KMS-11 (cell line): Measurements from ENCODE around the gene MYL4.
A peak's percentile ranks its signal among the peaks of the same experiment; 100 is the strongest.

Source experiments
- H2AFZ ChIP-seq: fragments of 200-600 bp; sonication (generic); 2 replicates; pipeline ENCODE4 v1.6.1; 2016; ENCODE audit warnings: antibody characterized with exemption, mixed run types, low read depth
- H3K27ac ChIP-seq: fragments of 200-600 bp; sonication (generic); 2 replicates; pipeline ENCODE4 v1.6.1; 2016; ENCODE audit warnings: mild to moderate bottlenecking, mixed run types
- H3K27me3 ChIP-seq: fragments of 200-600 bp; sonication (generic); 2 replicates; pipeline ENCODE4 v1.6.1; 2017; ENCODE audit warnings: mild to moderate bottlenecking, low read depth, mixed run types, moderate library complexity; ENCODE audit not compliant: insufficient read depth
- H3K36me3 ChIP-seq: fragments of 200-600 bp; sonication (generic); 2 replicates; pipeline ENCODE4 v1.6.1; 2017; ENCODE audit warnings: mild to moderate bottlenecking, mixed run types; ENCODE audit not compliant: insufficient read depth
- H3K4me1 ChIP-seq: fragments of 200-600 bp; sonication (generic); 2 replicates; pipeline ENCODE4 v1.6.1; 2016; ENCODE audit warnings: mild to moderate bottlenecking, low read depth, mixed run types; ENCODE audit not compliant: poor library complexity, severe bottlenecking
- H3K4me2 ChIP-seq: fragments of 200-600 bp; sonication (generic); 2 replicates; pipeline ENCODE4 v1.7.0; 2016; ENCODE audit warnings: mild to moderate bottlenecking, mixed run types
- H3K4me3 ChIP-seq: fragments of 200-600 bp; sonication (generic); IDR thresholded peaks from 2 replicates; pipeline ENCODE4 v1.6.1; 2017; ENCODE audit warnings: low read depth, low read length, mixed read lengths; ENCODE audit not compliant: insufficient read depth
- H3K79me2 ChIP-seq: fragments of 200-600 bp; sonication (generic); 2 replicates; pipeline ENCODE4 v1.6.1; 2016; ENCODE audit warnings: low read depth, mixed run types; ENCODE audit not compliant: insufficient read depth
- H3K9ac ChIP-seq: fragments of 200-600 bp; sonication (generic); 2 replicates; pipeline ENCODE4 v1.6.1; 2016; ENCODE audit warnings: mild to moderate bottlenecking, mixed run types
- H4K20me1 ChIP-seq: fragments of 200-600 bp; sonication (generic); 2 replicates; pipeline ENCODE4 v1.6.1; 2016; ENCODE audit warnings: mild to moderate bottlenecking, mixed run types; ENCODE audit not compliant: insufficient read depth
- CTCF ChIP-seq: fragments of 200-600 bp; sonication (generic); conservative IDR thresholded peaks from 2 replicates; pipeline ENCODE4 v1.6.1; 2017; ENCODE audit warnings: low read depth, mild to moderate bottlenecking, antibody characterized with exemption, low read length, moderate library complexity, mixed read lengths

Gene MYL4

GRCh38 chr17:47200325-47200664, 8.9 kb upstream of the MYL4 start:
- Histone ChIP-seq H3K36me3 (no peaks in the 10 kb centered on the region), H3K4me1 (peaks cover 46% of the 10 kb centered on the region), H3K27me3 (no peaks in the 10 kb centered on the region), H3K27ac (no peak overlapping the region), H4K20me1 (no peaks in the 10 kb centered on the region), H3K9ac (no peak overlapping the region), H3K4me2 (no peak overlapping the region), H2AFZ (no peak overlapping the region), H3K4me3 (no peak overlapping the region), H3K79me2 (no peaks in the 10 kb centered on the region)
- TF ChIP-seq CTCF: no peak

GRCh38 chr17:47201166-47201565, 8.0 kb upstream of the MYL4 start:
- TF ChIP-seq CTCF: no peak
- no peak overlapping the region for H3K9ac ChIP-seq
- peaks cover 52% of the 10 kb centered on the region for H3K4me1 ChIP-seq
- no peaks in the 10 kb centered on the region for H3K79me2 ChIP-seq
- no peaks in the 10 kb centered on the region for H3K36me3 ChIP-seq
- H2AFZ ChIP-seq: no peak overlapping the region
- no peak overlapping the region for H3K4me3 ChIP-seq
- no peaks in the 10 kb centered on the region for H3K27me3 ChIP-seq
- H3K4me2 ChIP-seq: no peak overlapping the region
- H4K20me1 ChIP-seq: no peaks in the 10 kb centered on the region
- H3K27ac ChIP-seq: no peak overlapping the region

GRCh38 chr17:47203984-47204721, 5.0 kb upstream of the MYL4 start:
- Histone ChIP-seq H3K4me3 (no peak overlapping the region), H3K36me3 (no peaks in the 10 kb centered on the region), H4K20me1 (no peaks in the 10 kb centered on the region), H3K4me2 (peak overlapping the region; percentile 89), H3K27me3 (no peaks in the 10 kb centered on the region), H3K79me2 (no peaks in the 10 kb centered on the region), H3K27ac (peak overlapping the region; percentile 94), H3K9ac (peak overlapping the region; percentile 59; the same call in 1 of the 2 replicates), H3K4me1 (peaks cover 76% of the 10 kb centered on the region), H2AFZ (peak overlapping the region; percentile 41)
- TF ChIP-seq CTCF: no peak

GRCh38 chr17:47204722-47205418, 4.3 kb upstream of the MYL4 start:
- no peak for TF ChIP-seq CTCF
- Histone ChIP-seq H3K4me2 (peak overlapping the region; percentile 89), H3K9ac (peak overlapping the region; percentile 59; the same call in 1 of the 2 replicates), H3K27ac (peak overlapping the region; percentile 94), H3K4me3 (no peak overlapping the region), H3K79me2 (no peaks in the 10 kb centered on the region), H2AFZ (peak overlapping the region; percentile 41; the same call in 1 of the 2 replicates), H3K27me3 (no peaks in the 10 kb centered on the region), H3K4me1 (peaks cover 74% of the 10 kb centered on the region), H4K20me1 (no peaks in the 10 kb centered on the region), H3K36me3 (no peaks in the 10 kb centered on the region)
